ENCODE measurements around the gene KCNK1. TPM values are rescaled to one million over a fixed set of nuclear protein-coding genes. Genes with fewer than 3 reads are reported as not detected.

Gene KCNK1
- total and polyA plus RNA-seq, 2 of the 13 experiments (the other 11 are each of a cell fraction or from before 2014, with no cell fraction given) = not detected

DNA sequence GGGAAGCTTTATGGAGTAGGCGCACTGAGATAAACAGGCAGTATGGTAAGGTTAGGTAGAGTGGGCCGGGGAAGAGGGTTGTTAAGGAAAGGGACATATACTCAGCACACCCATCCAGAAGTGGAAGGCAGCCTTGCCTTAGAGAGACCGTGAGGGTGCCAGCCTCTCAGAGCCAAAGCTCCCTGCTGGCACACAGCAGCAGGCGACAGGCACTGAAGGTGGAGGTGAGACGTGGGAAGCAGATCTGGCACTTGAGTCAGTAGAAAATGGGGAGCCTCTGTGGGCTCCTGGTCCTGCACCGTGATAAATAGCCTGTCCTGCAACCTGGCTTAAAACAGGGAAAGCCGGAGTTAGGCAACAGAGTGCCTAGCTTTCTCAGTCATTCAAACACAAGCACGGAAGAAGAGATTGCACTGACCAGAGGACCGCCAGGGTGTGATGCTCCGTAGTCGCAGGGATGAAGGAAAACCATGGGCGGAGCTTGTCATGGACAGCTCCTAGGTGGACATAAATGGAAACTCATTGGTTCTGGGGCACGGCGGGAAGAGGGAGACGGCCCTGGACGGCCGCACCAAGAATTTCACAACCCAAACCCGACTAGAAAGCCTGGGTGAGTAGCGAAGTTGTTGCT, 15.5 kb downstream of the KCNK1 start:
- Histone ChIP-seq H3K4me2 (ENCODE audit: low read depth, low read length) (no peak overlapping the region), H3K4me3 (replicated peaks in 1 of 3; ENCODE audit: insufficient read depth in 1 of 3, low read depth in 2 of 3, low read length in 3 of 3) (no peak overlapping the region), H2AFZ (ENCODE audit: low read length) (no peak overlapping the region), H3K27me3 (ENCODE audit: control insufficient read depth in 1 of 2, insufficient read depth in 2 of 2, low read length in 2 of 2) (peaks cover 0 to 7% of the 10 kb centered on the region in 2 experiments; a peak in 1 of 5 replicates), H3K27ac (ENCODE audit: extremely low read length, insufficient read depth, low read length) (no peak overlapping the region), H3K9ac (ENCODE audit: insufficient read depth, low read depth, low read length) (no peak overlapping the region), H3K79me2 (ENCODE audit: insufficient read depth, low read length) (no peaks in the 10 kb centered on the region), H3K4me1 (ENCODE audit: insufficient read depth, low read length) (no peaks in the 10 kb centered on the region), H4K20me1 (ENCODE audit: insufficient read depth, low read length) (no peaks in the 10 kb centered on the region), H3K9me3 (ENCODE audit: low read length) (no peaks in the 10 kb centered on the region), H3K36me3 (replicated peaks in 1 of 2; ENCODE audit: control insufficient read depth in 1 of 2, insufficient read depth in 2 of 2, low read length in 2 of 2) (no peaks in the 10 kb centered on the region)
- intact Hi-C loops (cut with micrococcal nuclease; ENCODE audit: unreplicated experiment) (no loop called here), in situ Hi-C loops (cut with HindIII; ENCODE audit: extremely low pct_ligation_motif_present, low pct_unique_long_range_greater_than_20kb) (no loop called here)
- WGBS (ENCODE audit: low lambda C conversion rate) = 40% methylated on average over 19 of the region's 19 CpGs
- DNase-seq (ENCODE audit: low spot score) = no peak
- CTCF ChIA-PET (ENCODE audit: low intra/inter-chr PET ratio, low total read pairs) = no interaction called here
- no peak for FAIRE-seq
- no peak for ATAC-seq
- POLR2A ChIA-PET = no interaction called here
- no TSS peak for BruUV-seq (replicated peaks)
- no peak for TF ChIP-seq ZFP41 (CRISPR knock-in tag; IDR thresholded peaks at IDR 0.05; ENCODE audit: borderline replicate concordance)
- no peak for TF ChIP-seq ZNF761 (CRISPR knock-in tag; conservative IDR thresholded peaks at IDR 0.05)
- no peak for TF ChIP-seq ZNF121 (CRISPR knock-in tag; IDR thresholded peaks at IDR 0.05)
- no peak for TF ChIP-seq TARDBP (CRISPR knock-in tag; IDR thresholded peaks at IDR 0.05)
- TF ChIP-seq ZEB1 (IDR thresholded peaks at IDR 0.05; ENCODE audit: insufficient replicate concordance, low read depth) = no peak
- TF ChIP-seq, protein P1, sequence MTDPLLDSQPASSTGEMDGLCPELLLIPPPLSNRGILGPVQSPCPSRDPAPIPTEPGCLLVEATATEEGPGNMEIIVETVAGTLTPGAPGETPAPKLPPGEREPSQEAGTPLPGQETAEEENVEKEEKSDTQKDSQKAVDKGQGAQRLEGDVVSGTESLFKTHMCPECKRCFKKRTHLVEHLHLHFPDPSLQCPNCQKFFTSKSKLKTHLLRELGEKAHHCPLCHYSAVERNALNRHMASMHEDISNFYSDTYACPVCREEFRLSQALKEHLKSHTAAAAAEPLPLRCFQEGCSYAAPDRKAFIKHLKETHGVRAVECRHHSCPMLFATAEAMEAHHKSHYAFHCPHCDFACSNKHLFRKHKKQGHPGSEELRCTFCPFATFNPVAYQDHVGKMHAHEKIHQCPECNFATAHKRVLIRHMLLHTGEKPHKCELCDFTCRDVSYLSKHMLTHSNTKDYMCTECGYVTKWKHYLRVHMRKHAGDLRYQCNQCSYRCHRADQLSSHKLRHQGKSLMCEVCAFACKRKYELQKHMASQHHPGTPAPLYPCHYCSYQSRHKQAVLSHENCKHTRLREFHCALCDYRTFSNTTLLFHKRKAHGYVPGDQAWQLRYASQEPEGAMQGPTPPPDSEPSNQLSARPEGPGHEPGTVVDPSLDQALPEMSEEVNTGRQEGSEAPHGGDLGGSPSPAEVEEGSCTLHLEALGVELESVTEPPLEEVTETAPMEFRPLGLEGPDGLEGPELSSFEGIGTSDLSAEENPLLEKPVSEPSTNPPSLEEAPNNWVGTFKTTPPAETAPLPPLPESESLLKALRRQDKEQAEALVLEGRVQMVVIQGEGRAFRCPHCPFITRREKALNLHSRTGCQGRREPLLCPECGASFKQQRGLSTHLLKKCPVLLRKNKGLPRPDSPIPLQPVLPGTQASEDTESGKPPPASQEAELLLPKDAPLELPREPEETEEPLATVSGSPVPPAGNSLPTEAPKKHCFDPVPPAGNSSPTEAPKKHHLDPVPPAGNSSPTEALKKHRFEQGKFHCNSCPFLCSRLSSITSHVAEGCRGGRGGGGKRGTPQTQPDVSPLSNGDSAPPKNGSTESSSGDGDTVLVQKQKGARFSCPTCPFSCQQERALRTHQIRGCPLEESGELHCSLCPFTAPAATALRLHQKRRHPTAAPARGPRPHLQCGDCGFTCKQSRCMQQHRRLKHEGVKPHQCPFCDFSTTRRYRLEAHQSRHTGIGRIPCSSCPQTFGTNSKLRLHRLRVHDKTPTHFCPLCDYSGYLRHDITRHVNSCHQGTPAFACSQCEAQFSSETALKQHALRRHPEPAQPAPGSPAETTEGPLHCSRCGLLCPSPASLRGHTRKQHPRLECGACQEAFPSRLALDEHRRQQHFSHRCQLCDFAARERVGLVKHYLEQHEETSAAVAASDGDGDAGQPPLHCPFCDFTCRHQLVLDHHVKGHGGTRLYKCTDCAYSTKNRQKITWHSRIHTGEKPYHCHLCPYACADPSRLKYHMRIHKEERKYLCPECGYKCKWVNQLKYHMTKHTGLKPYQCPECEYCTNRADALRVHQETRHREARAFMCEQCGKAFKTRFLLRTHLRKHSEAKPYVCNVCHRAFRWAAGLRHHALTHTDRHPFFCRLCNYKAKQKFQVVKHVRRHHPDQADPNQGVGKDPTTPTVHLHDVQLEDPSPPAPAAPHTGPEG (CRISPR knock-in tag; IDR thresholded peaks at IDR 0.05) = no peak
- TF ChIP-seq ISX (CRISPR knock-in tag; conservative IDR thresholded peaks at IDR 0.05) = no peak
- TF ChIP-seq RFX5 (IDR thresholded peaks at IDR 0.05; ENCODE audit: low read depth, low read length) = no peak
- TF ChIP-seq ZFX (CRISPR knock-in tag; IDR thresholded peaks at IDR 0.05; ENCODE audit: low read depth) = no peak
- TF ChIP-seq, protein P2, sequence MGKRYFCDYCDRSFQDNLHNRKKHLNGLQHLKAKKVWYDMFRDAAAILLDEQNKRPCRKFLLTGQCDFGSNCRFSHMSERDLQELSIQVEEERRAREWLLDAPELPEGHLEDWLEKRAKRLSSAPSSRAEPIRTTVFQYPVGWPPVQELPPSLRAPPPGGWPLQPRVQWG (CRISPR knock-in tag; IDR thresholded peaks at IDR 0.05; ENCODE audit: borderline replicate concordance, low read depth) = no peak
- TF ChIP-seq ZNF549 (CRISPR knock-in tag; IDR thresholded peaks at IDR 0.05) = no peak
- no peak for TF ChIP-seq ZNF160 (CRISPR knock-in tag; IDR thresholded peaks at IDR 0.05)
- TF ChIP-seq MXD3 (CRISPR knock-in tag; IDR thresholded peaks at IDR 0.05) = no peak
- no peak for TF ChIP-seq ZNF382 (CRISPR knock-in tag; IDR thresholded peaks at IDR 0.05; ENCODE audit: borderline replicate concordance)
- TF ChIP-seq POGZ (CRISPR knock-in tag; IDR thresholded peaks at IDR 0.05) = no peak
- TF ChIP-seq, protein P3, sequence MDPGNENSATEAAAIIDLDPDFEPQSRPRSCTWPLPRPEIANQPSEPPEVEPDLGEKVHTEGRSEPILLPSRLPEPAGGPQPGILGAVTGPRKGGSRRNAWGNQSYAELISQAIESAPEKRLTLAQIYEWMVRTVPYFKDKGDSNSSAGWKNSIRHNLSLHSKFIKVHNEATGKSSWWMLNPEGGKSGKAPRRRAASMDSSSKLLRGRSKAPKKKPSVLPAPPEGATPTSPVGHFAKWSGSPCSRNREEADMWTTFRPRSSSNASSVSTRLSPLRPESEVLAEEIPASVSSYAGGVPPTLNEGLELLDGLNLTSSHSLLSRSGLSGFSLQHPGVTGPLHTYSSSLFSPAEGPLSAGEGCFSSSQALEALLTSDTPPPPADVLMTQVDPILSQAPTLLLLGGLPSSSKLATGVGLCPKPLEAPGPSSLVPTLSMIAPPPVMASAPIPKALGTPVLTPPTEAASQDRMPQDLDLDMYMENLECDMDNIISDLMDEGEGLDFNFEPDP (CRISPR knock-in tag; conservative IDR thresholded peaks at IDR 0.05) = no peak
- TF ChIP-seq NFKBIZ (CRISPR knock-in tag; IDR thresholded peaks at IDR 0.05) = no peak
